OCI-LY7 (cell line): ENCODE data around the gene HEATR5A. TPM values are rescaled to one million over a fixed set of nuclear protein-coding genes. Genes with fewer than 3 reads are reported as not detected.

ENCODE experiments used
- BruUV-seq: library from RNA; stranded (reverse); fragments of 400-500 nt; replicated peaks from 2 replicates; lab custom pipeline; 2021; lab: Mats Ljungman, UMichigan
- CTCF ChIA-PET: fragments of 300-600 bp; sonication (Branson Sonifier 250); formaldehyde crosslinking; loops from one replicate; lab custom pipeline; 2022; ENCODE audit warnings: antibody characterized with exemption; ENCODE audit not compliant: unreplicated experiment; lab: Charles Lee
- POLR2A ChIA-PET: fragments of 300-600 bp; sonication (Branson Sonifier 250); formaldehyde crosslinking; loops from one replicate; lab custom pipeline; 2022; ENCODE audit warnings: antibody characterized with exemption; lab: Charles Lee
- DNase-seq: peaks from one replicate; pipeline ENCODE4 v3.0.0-alpha.2; 2015; ENCODE audit warnings: low spot score
- H2AFZ ChIP-seq: fragments of 200-600 bp; sonication (generic), shearing (Covaris generic); 2 replicates; pipeline ENCODE4 v1.6.1; 2014; ENCODE audit warnings: mild to moderate bottlenecking, antibody characterized with exemption, low read length, moderate library complexity
- H3K27ac ChIP-seq: fragments of 200-600 bp; sonication (generic); 2 replicates; pipeline ENCODE4 v1.5.1; 2014; ENCODE audit warnings: mixed run types, low read depth, mild to moderate bottlenecking, moderate library complexity, low read length, inconsistent platforms; ENCODE audit not compliant: poor library complexity, severe bottlenecking
- H3K36me3 ChIP-seq: fragments of 200-600 bp; sonication (generic); 2 replicates; pipeline ENCODE4 v1.6.1; 2014; ENCODE audit warnings: mild to moderate bottlenecking, antibody characterized with exemption, low read length, moderate library complexity, mixed read lengths; ENCODE audit not compliant: insufficient read depth
- H3K4me1 ChIP-seq: fragments of 200-600 bp; sonication (generic); 2 replicates; pipeline ENCODE4 v1.5.1; 2014; ENCODE audit warnings: mild to moderate bottlenecking, low read length; ENCODE audit not compliant: insufficient read depth, poor library complexity, severe bottlenecking
- H3K4me2 ChIP-seq: fragments of 200-600 bp; sonication (generic); 2 replicates; pipeline ENCODE4 v1.6.1; 2014; ENCODE audit warnings: mild to moderate bottlenecking, low read length
- H3K4me3 ChIP-seq: fragments of 200-600 bp; sonication (generic); 2 replicates; pipeline ENCODE4 v1.5.1; 2014; ENCODE audit warnings: mild to moderate bottlenecking, low read depth, low read length; ENCODE audit not compliant: poor library complexity, severe bottlenecking
- H3K79me2 ChIP-seq: fragments of 200-600 bp; sonication (generic); 2 replicates; pipeline ENCODE4 v1.6.1; 2016; ENCODE audit warnings: low read depth, mild to moderate bottlenecking, low read length, moderate library complexity, mixed read lengths; ENCODE audit not compliant: insufficient read depth
- H3K9me2 ChIP-seq: fragments of 200-600 bp; sonication (generic); 2 replicates; pipeline ENCODE4 v1.6.1; 2016; ENCODE audit warnings: mild to moderate bottlenecking, low read length, mixed read lengths; ENCODE audit not compliant: insufficient read depth
- H3K9me3 ChIP-seq: fragments of 200-600 bp; sonication (generic); 2 replicates; pipeline ENCODE4 v1.6.1; 2014; ENCODE audit warnings: mild to moderate bottlenecking, mixed run types, low read length, mixed read lengths
- H4K20me1 ChIP-seq: fragments of 200-600 bp; sonication (generic); 2 replicates; pipeline ENCODE4 v1.6.1; 2014; ENCODE audit warnings: mild to moderate bottlenecking, antibody characterized with exemption, low read length, moderate library complexity, mixed read lengths; ENCODE audit not compliant: insufficient read depth
- CTCF ChIP-seq: fragments of 200-600 bp; sonication (generic); conservative IDR thresholded peaks from 2 replicates; pipeline ENCODE4 v1.5.1; 2014; ENCODE audit warnings: mild to moderate bottlenecking, antibody characterized with exemption, low read length, moderate library complexity, mixed read lengths
- EZH2phosphoT487 ChIP-seq: fragments of 200-600 bp; sonication (generic); IDR thresholded peaks from 2 replicates; pipeline ENCODE4 v1.6.1; 2018; ENCODE audit warnings: low read depth, borderline replicate concordance, mild to moderate bottlenecking, mixed run types, antibody characterized with exemption, low read length, moderate library complexity, mixed read lengths
- intact Hi-C: fragments of 100-400 bp; cut with micrococcal nuclease; formaldehyde crosslinking; loops from one replicate; pipeline ENCODE4 v1.10.0; 2022; ENCODE audit not compliant: unreplicated experiment
- total RNA-seq, 2 experiments: library from RNA; depleted of rRNA in 1 of 2; stranded (reverse); fragments of >200 nt in 1 of 2; shearing (Covaris generic) in 1 of 2; gene quantifications; 2 replicates each; pipeline ENCODE4 v1.2.3, GENCODE V29; 2014 to 2022

HEATR5A gene
- total RNA-seq, 2 experiments from 2014 or later: 12.0 to 16.2 TPM

GRCh38 chr14:31251028-31251958 is 169.1 kb downstream of the HEATR5A start:
- H2AFZ ChIP-seq: no peak overlapping the region
- H3K9me2 ChIP-seq: no peaks in the 10 kb centered on the region
- POLR2A ChIA-PET: interaction anchor here (1.0 kb wide), 1 partner anchor 17 kb away, joined by 4 read pairs; no protein-coding TSS in a partner anchor
- CTCF ChIA-PET: no interaction called here
- H3K36me3 ChIP-seq: no peaks in the 10 kb centered on the region
- intact Hi-C loops: no loop called here
- H3K4me2 ChIP-seq: no peak overlapping the region
- no peaks in the 10 kb centered on the region for H4K20me1 ChIP-seq
- no peak overlapping the region for H3K27ac ChIP-seq
- no peak for DNase-seq
- no peaks in the 10 kb centered on the region for H3K4me1 ChIP-seq
- no peak overlapping the region for H3K4me3 ChIP-seq
- no peak for TF ChIP-seq CTCF
- no peak for TF ChIP-seq EZH2phosphoT487
- no TSS peak for BruUV-seq
- no peaks in the 10 kb centered on the region for H3K9me3 ChIP-seq
- H3K79me2 ChIP-seq: no peaks in the 10 kb centered on the region

DNA sequence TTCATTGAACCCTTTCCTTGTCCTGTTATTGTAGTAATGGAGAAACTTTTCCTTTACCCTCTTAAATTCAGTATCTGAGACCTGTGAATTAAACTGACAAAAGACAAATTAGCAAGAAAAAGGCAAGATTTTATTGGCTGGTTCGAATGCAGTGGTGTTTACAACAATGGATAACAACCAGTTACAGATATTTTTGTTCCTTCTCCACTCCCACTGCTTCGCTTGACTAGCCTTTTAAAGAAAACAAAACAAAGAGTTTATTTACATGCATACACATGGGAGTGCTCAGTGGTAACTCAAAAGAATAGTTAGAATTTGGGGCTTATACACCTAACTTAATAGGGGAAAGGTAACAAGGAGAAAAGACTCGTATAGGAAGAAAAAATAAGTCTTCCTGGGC is 175.7 kb downstream of the HEATR5A start:
- no TSS peak for BruUV-seq
- POLR2A ChIA-PET: interaction anchor here (0.9 kb wide), 1 partner anchor 9 kb away, joined by 3 read pairs; no protein-coding TSS in a partner anchor

More for the DNA sequence above, 175.7 kb downstream of the HEATR5A start:
- intact Hi-C loops: no loop called here
- Histone ChIP-seq H3K4me2 (no peak overlapping the region), H3K9me3 (no peaks in the 10 kb centered on the region), H3K4me1 (no peaks in the 10 kb centered on the region), H3K9me2 (no peaks in the 10 kb centered on the region), H2AFZ (no peak overlapping the region), H3K4me3 (no peak overlapping the region), H4K20me1 (no peaks in the 10 kb centered on the region), H3K27ac (no peak overlapping the region), H3K36me3 (no peaks in the 10 kb centered on the region), H3K79me2 (no peaks in the 10 kb centered on the region)
- CTCF ChIA-PET: no interaction called here
- DNase-seq: no peak
- TF ChIP-seq EZH2phosphoT487 (no peak), CTCF (no peak)
